H9 (cell line): ENCODE measurements around the gene MALT1. TPM values are rescaled to one million over a fixed set of nuclear protein-coding genes. Genes with fewer than 3 reads are reported as not detected.

Experiments used
- DNase-seq: peaks from one replicate; pipeline ENCODE4 v3.0.0-alpha.2; 2017
- H2AFZ ChIP-seq: one replicate; pipeline ENCODE4 v1.6.1; 2013; ENCODE audit warnings: mild to moderate bottlenecking, low read length, control low read depth, moderate library complexity
- H2AK5ac ChIP-seq: 2 replicates; pipeline ENCODE4 v1.6.1; 2013; ENCODE audit warnings: low read length, control low read depth, mixed read lengths; ENCODE audit not compliant: insufficient read length
- H2BK120ac ChIP-seq: one replicate; pipeline ENCODE4 v1.6.1; 2013; ENCODE audit warnings: low read depth, mild to moderate bottlenecking, low read length, control low read depth, inconsistent platforms; ENCODE audit not compliant: poor library complexity, severe bottlenecking
- H2BK12ac ChIP-seq: 2 replicates; pipeline ENCODE4 v1.6.1; 2013; ENCODE audit warnings: low read length, control low read depth, mixed read lengths, low read depth; ENCODE audit not compliant: insufficient read length
- H2BK15ac ChIP-seq: 2 replicates; pipeline ENCODE4 v1.6.1; 2013; ENCODE audit warnings: low read depth, low read length, control low read depth
- H2BK20ac ChIP-seq: one replicate; pipeline ENCODE4 v1.6.1; 2013; ENCODE audit warnings: low read depth, mild to moderate bottlenecking, low read length, control low read depth, inconsistent platforms; ENCODE audit not compliant: poor library complexity, severe bottlenecking
- H2BK5ac ChIP-seq: 2 replicates; pipeline ENCODE4 v1.6.1; 2013; ENCODE audit warnings: low read length, control low read depth, mixed read lengths; ENCODE audit not compliant: insufficient read length
- H3K14ac ChIP-seq: 2 replicates; pipeline ENCODE4 v1.6.1; 2013; ENCODE audit warnings: low read length, control low read depth; ENCODE audit not compliant: insufficient read depth
- H3K18ac ChIP-seq: 2 replicates; pipeline ENCODE4 v1.6.1; 2013; ENCODE audit warnings: low read depth, mild to moderate bottlenecking, mixed read lengths, low read length, control low read depth; ENCODE audit not compliant: insufficient read length
- H3K23ac ChIP-seq: 2 replicates; pipeline ENCODE4 v1.6.1; 2013; ENCODE audit warnings: low read length, control low read depth, mixed read lengths, low read depth; ENCODE audit not compliant: insufficient read length
- H3K23me2 ChIP-seq: 2 replicates; pipeline ENCODE4 v1.6.1; 2013; ENCODE audit warnings: low read depth, mild to moderate bottlenecking, mixed read lengths, low read length, control low read depth; ENCODE audit not compliant: insufficient read length, poor library complexity, severe bottlenecking
- H3K27ac ChIP-seq: 2 replicates; pipeline ENCODE4 v1.5.1; 2013; ENCODE audit warnings: low read length, control low read depth, mixed read lengths, low read depth; ENCODE audit not compliant: insufficient read length
- H3K27me3 ChIP-seq: 2 replicates; pipeline ENCODE4 v1.6.1; 2013; ENCODE audit warnings: low read length, control low read depth, inconsistent platforms; ENCODE audit not compliant: insufficient read depth
- H3K4ac ChIP-seq: 2 replicates; pipeline ENCODE4 v1.6.1; 2013; ENCODE audit warnings: low read depth, mild to moderate bottlenecking, control low read depth, inconsistent platforms, low read length, moderate library complexity
- H3K4me1 ChIP-seq: 2 replicates; pipeline ENCODE4 v1.6.1; 2013; ENCODE audit warnings: low read length, control low read depth, inconsistent platforms; ENCODE audit not compliant: insufficient read depth
- H3K4me2 ChIP-seq: 2 replicates; pipeline ENCODE4 v1.6.1; 2013; ENCODE audit warnings: low read length, control low read depth, mixed read lengths; ENCODE audit not compliant: insufficient read length, insufficient read depth
- H3K56ac ChIP-seq: 2 replicates; pipeline ENCODE4 v1.6.1; 2013; ENCODE audit warnings: low read depth, mild to moderate bottlenecking, mixed read lengths, low read length, control low read depth; ENCODE audit not compliant: insufficient read length
- H3K79me1 ChIP-seq: 2 replicates; pipeline ENCODE4 v1.6.1; 2013; ENCODE audit warnings: low read depth, mild to moderate bottlenecking, moderate library complexity, low read length, control low read depth, inconsistent platforms; ENCODE audit not compliant: insufficient read depth, poor library complexity, severe bottlenecking
- H3K79me2 ChIP-seq: 2 replicates; pipeline ENCODE4 v1.6.1; 2013; ENCODE audit warnings: low read length, control low read depth, inconsistent platforms; ENCODE audit not compliant: insufficient read depth
- H3K9ac ChIP-seq: 2 replicates; pipeline ENCODE4 v1.6.1; 2013; ENCODE audit warnings: low read length, control low read depth, mixed read lengths; ENCODE audit not compliant: insufficient read length; ENCODE audit errors: extremely low read depth
- H3K9me3 ChIP-seq: one replicate; pipeline ENCODE4 v1.6.1; 2013; ENCODE audit warnings: low read depth, low read length, inconsistent platforms; ENCODE audit not compliant: control insufficient read depth
- H3T11ph ChIP-seq: one replicate; pipeline ENCODE4 v1.6.1; 2013; ENCODE audit warnings: mild to moderate bottlenecking, low read length, control low read depth, inconsistent platforms
- H4K20me1 ChIP-seq: one replicate; pipeline ENCODE4 v1.6.1; 2013; ENCODE audit not compliant: control insufficient read depth, insufficient read length, insufficient read depth
- H4K5ac ChIP-seq: 2 replicates; pipeline ENCODE4 v1.6.1; 2013; ENCODE audit warnings: low read depth, mild to moderate bottlenecking, mixed read lengths, low read length, control low read depth; ENCODE audit not compliant: insufficient read length
- H4K8ac ChIP-seq: replicated peaks from 2 replicates; pipeline ENCODE4 v1.6.1; 2013; ENCODE audit warnings: low read length, control low read depth, mixed read lengths, low read depth; ENCODE audit not compliant: insufficient read length
- H4K91ac ChIP-seq: 2 replicates; pipeline ENCODE4 v1.6.1; 2013; ENCODE audit warnings: low read depth, mild to moderate bottlenecking, moderate library complexity, mixed read lengths, low read length, control low read depth; ENCODE audit not compliant: insufficient read length
- H3K27ac Mint-ChIP-seq, 3 experiments: 2 replicates in 2 of 3; 3 replicates in 1 of 3; pipeline ENCODE4 v1.8.0; 2020 to 2021; ENCODE audit warnings: mixed read lengths in 3 of 3, mild to moderate bottlenecking in 1 of 3, moderate library complexity in 1 of 3
- H3K27me3 Mint-ChIP-seq: 2 replicates; pipeline ENCODE4 v1.8.0; 2021; ENCODE audit warnings: low read depth, mild to moderate bottlenecking, moderate library complexity, mixed read lengths
- H3K36me3 Mint-ChIP-seq, 3 experiments: 2 replicates in 2 of 3; 3 replicates in 1 of 3; pipeline ENCODE4 v1.8.0; 2020 to 2021; ENCODE audit warnings: low read depth in 3 of 3, mixed read lengths in 3 of 3; ENCODE audit not compliant: insufficient read depth in 1 of 3
- H3K4me1 Mint-ChIP-seq, 2 experiments: 2 replicates each; pipeline ENCODE4 v1.8.0; 2020; ENCODE audit warnings: mixed read lengths in 2 of 2
- H3K4me3 Mint-ChIP-seq, 2 experiments: 2 replicates in 1 of 2; 3 replicates in 1 of 2; pipeline ENCODE4 v1.8.0; 2020 to 2021; ENCODE audit warnings: mild to moderate bottlenecking in 2 of 2, mixed read lengths in 2 of 2, moderate library complexity in 1 of 2
- H3K9me3 Mint-ChIP-seq, 2 experiments: 2 replicates in 1 of 2; 3 replicates in 1 of 2; pipeline ENCODE4 v1.8.0; 2020; ENCODE audit warnings: mild to moderate bottlenecking in 2 of 2, mixed read lengths in 2 of 2, moderate library complexity in 1 of 2
- CTCF ChIP-seq: fragments of 200-600 bp; sonication (generic); conservative IDR thresholded peaks from 3 replicates; pipeline ENCODE4 v1.8.0; 2021; ENCODE audit warnings: antibody characterized with exemption, mild to moderate bottlenecking
- WGBS: extraction: QIAGEN DNeasy Blood & Tissue Kit; methylation state at CpG from one replicate; pipeline ENCODE4 v1.1.7; 2013; ENCODE audit warnings: missing lambda C conversion rate, low lambda C conversion rate, mixed read lengths; ENCODE audit not compliant: insufficient read length; ENCODE audit errors: extremely low coverage; 5-methylcytosine and 5-hydroxymethylcytosine counted together
- total RNA-seq: library from RNA; stranded (reverse); gene quantifications from 2 replicates; pipeline ENCODE4 v1.2.1, GENCODE V29; 2021

MALT1 gene
- total RNA-seq, 1 experiment from 2014 or later: 18.1 TPM

DNA sequence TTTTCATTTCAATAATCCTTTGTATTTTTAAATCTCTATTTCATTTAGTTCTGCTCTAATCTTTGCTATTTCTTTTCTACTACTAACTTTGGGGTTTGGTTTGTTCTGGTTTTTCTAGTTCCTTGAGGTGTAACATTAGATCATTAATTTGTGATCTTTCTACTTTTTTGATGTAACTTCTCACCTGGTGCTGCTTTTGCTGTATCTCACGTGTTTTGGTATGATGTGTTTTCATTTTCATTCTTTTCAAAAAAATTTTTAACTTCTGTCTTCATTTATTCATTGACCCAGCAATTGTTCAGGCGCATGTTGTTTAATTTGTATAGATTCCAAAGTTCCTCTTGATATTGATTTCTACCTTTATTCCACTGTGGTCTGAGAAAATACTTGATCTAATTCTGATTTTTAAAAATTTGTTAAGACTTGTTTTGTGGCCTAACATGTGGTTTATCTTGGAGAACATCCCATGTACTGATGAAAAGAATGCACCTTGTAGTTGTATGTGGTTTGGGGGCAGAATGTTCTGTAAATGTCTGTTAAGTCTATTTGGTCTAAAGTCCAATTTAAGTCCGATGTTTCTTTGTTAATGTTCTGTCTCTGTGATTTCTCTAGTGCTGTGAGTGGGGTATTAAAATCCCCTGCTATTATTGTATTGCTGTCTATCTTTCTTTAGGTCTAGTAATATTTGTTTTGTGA, 17.3 kb upstream of the MALT1 start:
- no peak overlapping the region for H3K23ac ChIP-seq
- H3K4ac ChIP-seq: no peak overlapping the region
- no peaks in the 10 kb centered on the region for H3K4me1 ChIP-seq
- no peaks in the 10 kb centered on the region for H3K27me3 Mint-ChIP-seq
- H3K4me1 Mint-ChIP-seq: peaks cover 8 to 9% of the 10 kb centered on the region in 2 experiments; a peak in 1 of 4 replicates
- no peak overlapping the region for H2BK120ac ChIP-seq
- no peak overlapping the region for H3K4me2 ChIP-seq
- no peaks in the 10 kb centered on the region for H3K23me2 ChIP-seq
- H4K91ac ChIP-seq: no peak overlapping the region
- TF ChIP-seq CTCF: no peak
- no peak overlapping the region for H3K14ac ChIP-seq
- H2BK15ac ChIP-seq: no peak overlapping the region
- no peak overlapping the region for H3K4me3 Mint-ChIP-seq
- no peak overlapping the region for H3K56ac ChIP-seq
- H3K79me2 ChIP-seq: no peaks in the 10 kb centered on the region
- no peak overlapping the region for H4K8ac ChIP-seq
- DNase-seq: no peak
- H3K27me3 ChIP-seq: no peaks in the 10 kb centered on the region
- no peak overlapping the region for H2AFZ ChIP-seq
- H4K20me1 ChIP-seq: no peaks in the 10 kb centered on the region
- no peaks in the 10 kb centered on the region for H3K9me3 ChIP-seq
- H3K36me3 Mint-ChIP-seq: peaks cover 0 to 2% (median 0%) of the 10 kb centered on the region in 3 experiments; a peak in 1 of 7 replicates
- H3K27ac ChIP-seq: no peak overlapping the region
- H3K27ac Mint-ChIP-seq: no peak overlapping the region
- H2AK5ac ChIP-seq: no peak overlapping the region
- no peak overlapping the region for H2BK12ac ChIP-seq
- H3K18ac ChIP-seq: no peak overlapping the region
- no CpG with 5 or more reads among the region's 3 CpGs for WGBS
- no peak overlapping the region for H3T11ph ChIP-seq
- no peaks in the 10 kb centered on the region for H3K79me1 ChIP-seq
- H3K9ac ChIP-seq: no peak overlapping the region
- no peak overlapping the region for H2BK5ac ChIP-seq
- H2BK20ac ChIP-seq: no peak overlapping the region
- no peaks in the 10 kb centered on the region; a peak in 1 of 5 replicates for H3K9me3 Mint-ChIP-seq
- H4K5ac ChIP-seq: no peak overlapping the region
